CD14-positive monocyte (primary cell): ENCODE results near the gene LANCL1. TPM values are rescaled to one million over a fixed set of nuclear protein-coding genes. Genes with fewer than 3 reads are reported as not detected.

ENCODE experiments used
- DNase-seq, 3 donors: peaks; one replicate each; pipeline ENCODE4 v3.0.0-alpha.2; 2011 to 2022
- H2AFZ ChIP-seq: 2 replicates; pipeline ENCODE4 v1.6.0; 2012; ENCODE audit warnings: mild to moderate bottlenecking, low read depth, low read length, inconsistent platforms; ENCODE audit not compliant: insufficient read depth, poor library complexity, severe bottlenecking
- H3K27ac ChIP-seq, 2 donors: 1 replicate in 1 of 2; 2 replicates in 1 of 2; pipeline ENCODE4 v1.5.1; 2012 to 2013; ENCODE audit warnings: low read length in 2 of 2, control low read depth in 1 of 2, inconsistent platforms in 1 of 2, low read depth in 1 of 2, mild to moderate bottlenecking in 1 of 2
- H3K27me3 ChIP-seq, 2 donors: one replicate each; pipeline versions ENCODE4 v1.6.0 to v1.6.1; 2011 to 2013; ENCODE audit warnings: low read length in 2 of 2; ENCODE audit not compliant: control insufficient read depth in 2 of 2, insufficient read depth in 2 of 2
- H3K36me3 ChIP-seq, 2 donors: replicated peaks in 1 of 2; 1 replicate in 1 of 2; 2 replicates in 1 of 2; pipeline versions ENCODE4 v1.5.1 to v1.6.1; 2012 to 2013; ENCODE audit warnings: low read length in 2 of 2, control low read depth in 1 of 2, inconsistent platforms in 1 of 2, mild to moderate bottlenecking in 1 of 2; ENCODE audit not compliant: insufficient read depth in 2 of 2, control insufficient read depth in 1 of 2
- H3K4me1 ChIP-seq, 2 donors: 1 replicate in 1 of 2; 2 replicates in 1 of 2; pipeline versions ENCODE4 v1.5.1 to v1.6.1; 2012 to 2013; ENCODE audit warnings: low read length in 2 of 2, control low read depth in 1 of 2, inconsistent platforms in 1 of 2, mild to moderate bottlenecking in 1 of 2, moderate library complexity in 1 of 2; ENCODE audit not compliant: insufficient read depth in 2 of 2, control insufficient read depth in 1 of 2
- H3K4me2 ChIP-seq: replicated peaks from 2 replicates; pipeline ENCODE3; 2012; ENCODE audit warnings: low read length, moderate library complexity, mild to moderate bottlenecking; ENCODE audit not compliant: poor library complexity, severe bottlenecking; ENCODE audit errors: extremely low read depth
- H3K4me3 ChIP-seq, 3 experiments: fragments of 200-600 bp in 1 of 3; sonication (generic) in 1 of 3; replicated peaks in 1 of 3; 1 replicate in 2 of 3; 2 replicates in 1 of 3; pipeline ENCODE4 v1.5.1; 2011 to 2013; ENCODE audit warnings: low read length in 3 of 3, mild to moderate bottlenecking in 3 of 3, control low read depth in 2 of 3, low read depth in 2 of 3, inconsistent platforms in 1 of 3, moderate library complexity in 1 of 3
- H3K79me2 ChIP-seq: 2 replicates; pipeline ENCODE4 v1.6.0; 2012; ENCODE audit warnings: mild to moderate bottlenecking, control low read depth, inconsistent platforms, low read length, moderate library complexity; ENCODE audit not compliant: insufficient read depth
- H3K9ac ChIP-seq: 2 replicates; pipeline ENCODE4 v1.6.0; 2017; ENCODE audit warnings: low read length, mild to moderate bottlenecking; ENCODE audit not compliant: insufficient read depth, poor library complexity, severe bottlenecking
- H3K9me3 ChIP-seq, 2 donors: replicated peaks in 1 of 2; 1 replicate in 1 of 2; 2 replicates in 1 of 2; pipeline versions ENCODE4 v1.5.1 to v1.6.1; 2012 to 2013; ENCODE audit warnings: low read length in 2 of 2, control low read depth in 1 of 2; ENCODE audit not compliant: control insufficient read depth in 1 of 2, insufficient read depth in 1 of 2
- H4K20me1 ChIP-seq: 2 replicates; pipeline ENCODE4 v1.6.0; 2012; ENCODE audit warnings: mild to moderate bottlenecking, low read length, control low read depth, moderate library complexity; ENCODE audit not compliant: insufficient read depth
- H3K27ac Mint-ChIP-seq, 7 donors: one replicate each; pipeline ENCODE4 v1.8.0; 2020; ENCODE audit warnings: mild to moderate bottlenecking in 7 of 7, mixed read lengths in 7 of 7, moderate library complexity in 6 of 7, inconsistent platforms in 2 of 7
- H3K27me3 Mint-ChIP-seq, 3 donors: one replicate each; pipeline ENCODE4 v1.8.0; 2021 to 2022; ENCODE audit warnings: low read depth in 3 of 3, mild to moderate bottlenecking in 3 of 3, mixed read lengths in 3 of 3, moderate library complexity in 3 of 3, inconsistent platforms in 1 of 3
- H3K36me3 Mint-ChIP-seq, 2 donors: one replicate each; pipeline ENCODE4 v1.8.0; 2020; ENCODE audit warnings: mixed read lengths in 2 of 2, inconsistent platforms in 1 of 2, mild to moderate bottlenecking in 1 of 2
- H3K4me1 Mint-ChIP-seq: one replicate; pipeline ENCODE4 v1.8.0; 2020; ENCODE audit warnings: mild to moderate bottlenecking, mixed read lengths
- H3K4me3 Mint-ChIP-seq, 2 donors: one replicate each; pipeline ENCODE4 v1.8.0; 2020; ENCODE audit warnings: mild to moderate bottlenecking in 2 of 2, mixed read lengths in 2 of 2, moderate library complexity in 1 of 2
- H3K9me3 Mint-ChIP-seq, 7 donors: one replicate each; pipeline ENCODE4 v1.8.0; 2020 to 2022; ENCODE audit warnings: mixed read lengths in 7 of 7, mild to moderate bottlenecking in 6 of 7, moderate library complexity in 6 of 7, inconsistent platforms in 2 of 7
- CTCF ChIP-seq: fragments of 200-600 bp; IDR thresholded peaks from one replicate; pipeline ENCODE4 v1.8.0; 2022; ENCODE audit warnings: antibody characterized with exemption, mild to moderate bottlenecking
- WGBS: methylation state at CpG from one replicate; pipeline ENCODE4 v1.1.5; 2013; ENCODE audit warnings: missing lambda C conversion rate; ENCODE audit not compliant: insufficient coverage; 5-methylcytosine and 5-hydroxymethylcytosine counted together
- intact Hi-C, 2 donors: fragments of 100-400 bp; cut with micrococcal nuclease; formaldehyde crosslinking; loops; one replicate each; pipeline versions ENCODE4 v1.15.0 to v1.15.1; 2023
- polyA minus RNA-seq: library from RNA; depleted of rRNA, polyadenylated mRNA; stranded (reverse); fragments of >200 nt; gene quantifications from 2 replicates; pipeline ENCODE4 v1.2.3, GENCODE V29; 2012
- polyA plus RNA-seq, 3 donors: library from polyadenylated mRNA; depleted of rRNA in 1 of 3; unstranded in 2 of 3; stranded (reverse) in 1 of 3; fragments of 300-500 nt in 2 of 3; fragments of >200 nt in 1 of 3; fragmentation: Illumina TruSeq in 2 of 3; gene quantifications; 1 replicate in 2 of 3; 2 replicates in 1 of 3; pipeline ENCODE4 v1.2.3, GENCODE V29; 2012 to 2021
- total RNA-seq, 12 experiments: library from RNA in 1 of 12; stranded (reverse) in 1 of 12; fragments of 120-200 nt in 1 of 12; gene quantifications; one replicate each; pipeline ENCODE4 v1.2.4 and lab custom pipeline; 2013 to 2026; ENCODE audit warnings: mixed read lengths in 6 of 12, inconsistent platforms in 1 of 12

LANCL1 gene
- 4.2 TPM for total RNA-seq (2013)
- polyA plus RNA-seq (10 to 100 TPM in 1 of 3 donors, 1 to 10 TPM in 2; 4.8 to 11.1 (median 6.1) TPM), polyA minus RNA-seq (2.4 and 4.3 TPM in 2 replicates), total RNA-seq (lab: John Stamatoyannopoulos, UW) (1.8 to 19.7 (median 8.5) reads per million in 11 experiments)

- H3K4me2 ChIP-seq: peak within 1 kb of the TSS; percentile 93
- DNase-seq: peak; percentile 72 to 79 (median 72)
- WGBS: under 1% methylated on average over 30 of the region's 49 CpGs
- Mint-ChIP-seq H3K4me1 (peaks cover 27% of the 10 kb centered on the region), H3K27me3 (no peaks in the 10 kb centered on the region), H3K27ac (peak within 1 kb of the TSS; percentile 81 to 93 (median 91)), H3K36me3 (peaks cover 7 to 8% of the 10 kb centered on the region in 2 donors), H3K9me3 (no peaks in the 10 kb centered on the region), H3K4me3 (peak within 1 kb of the TSS; percentile 96 to 97)
- peak within 1 kb of the TSS; percentile 83 to 89 (median 88) for H3K4me3 ChIP-seq
- peak within 1 kb of the TSS; percentile 97 for H2AFZ ChIP-seq
- peaks cover 5% of the 10 kb centered on the region in 2 donors for H3K36me3 ChIP-seq
- no peaks in the 10 kb centered on the region for H3K27me3 ChIP-seq
- H3K79me2 ChIP-seq: no peaks in the 10 kb centered on the region
- peak within 1 kb of the TSS; percentile 78 for H3K9ac ChIP-seq
- peaks cover 6 to 16% of the 10 kb centered on the region in 2 donors for H3K4me1 ChIP-seq
- H4K20me1 ChIP-seq: no peaks in the 10 kb centered on the region
- H3K9me3 ChIP-seq: no peaks in the 10 kb centered on the region
- no peak for TF ChIP-seq CTCF
- intact Hi-C loops: no loop called here
- H3K27ac ChIP-seq: peak within 1 kb of the TSS; percentile 60 to 77
These were observed at the start of gene LANCL1 for GRCh38 chr2:210476194-210477128. LANCL1 (minus strand) TSS chr2:210476759; CDS start chr2:210476396, 363 bp downstream.

GRCh38 chr2:210524533-210524932, 48.0 kb upstream of the LANCL1 start:
- Histone ChIP-seq H3K36me3 (no peaks in the 10 kb centered on the region), H3K9ac (no peak overlapping the region), H3K4me3 (no peak overlapping the region), H3K79me2 (no peaks in the 10 kb centered on the region), H3K27me3 (no peaks in the 10 kb centered on the region), H2AFZ (no peak overlapping the region), H3K9me3 (no peaks in the 10 kb centered on the region), H4K20me1 (no peaks in the 10 kb centered on the region), H3K4me2 (no peak overlapping the region), H3K27ac (no peak overlapping the region), H3K4me1 (no peaks in the 10 kb centered on the region)
- Mint-ChIP-seq H3K27ac (no peak overlapping the region), H3K27me3 (no peaks in the 10 kb centered on the region), H3K9me3 (peaks cover 0 to 6% (median 1%) of the 10 kb centered on the region in 7 donors), H3K36me3 (no peaks in the 10 kb centered on the region), H3K4me1 (no peaks in the 10 kb centered on the region), H3K4me3 (no peak overlapping the region)
- intact Hi-C loops: no loop called here
- no peak for TF ChIP-seq CTCF
- DNase-seq: no peak
